Measurements from ENCODE around the gene NCOA4. TPM values are rescaled to one million over a fixed set of nuclear protein-coding genes. Genes with fewer than 3 reads are reported as not detected.

The NCOA4 gene
- total RNA-seq, 4 donors from 2014 or later, result 122 to 161 (median 141) TPM

DNA sequence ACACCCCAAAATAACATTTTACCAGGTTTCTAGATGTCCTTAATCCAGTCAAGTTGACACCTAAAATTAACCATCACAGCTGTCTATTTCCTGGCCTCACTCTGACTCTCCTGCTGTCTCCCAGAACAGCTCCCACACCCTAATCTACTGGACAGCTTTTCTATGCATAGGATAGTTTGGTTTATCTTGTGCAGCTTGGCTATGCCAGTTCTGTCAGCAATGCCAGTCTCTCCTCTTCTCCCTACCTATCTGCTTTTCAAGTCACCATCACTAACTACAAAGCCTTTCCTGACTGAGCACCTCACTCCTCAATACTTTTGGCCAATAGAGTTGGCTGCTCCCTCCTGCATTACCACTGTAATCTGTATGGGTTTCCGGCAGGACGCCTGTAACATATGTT is 5.0 kb downstream of the NCOA4 start:
- TF ChIP-seq, protein P1, sequence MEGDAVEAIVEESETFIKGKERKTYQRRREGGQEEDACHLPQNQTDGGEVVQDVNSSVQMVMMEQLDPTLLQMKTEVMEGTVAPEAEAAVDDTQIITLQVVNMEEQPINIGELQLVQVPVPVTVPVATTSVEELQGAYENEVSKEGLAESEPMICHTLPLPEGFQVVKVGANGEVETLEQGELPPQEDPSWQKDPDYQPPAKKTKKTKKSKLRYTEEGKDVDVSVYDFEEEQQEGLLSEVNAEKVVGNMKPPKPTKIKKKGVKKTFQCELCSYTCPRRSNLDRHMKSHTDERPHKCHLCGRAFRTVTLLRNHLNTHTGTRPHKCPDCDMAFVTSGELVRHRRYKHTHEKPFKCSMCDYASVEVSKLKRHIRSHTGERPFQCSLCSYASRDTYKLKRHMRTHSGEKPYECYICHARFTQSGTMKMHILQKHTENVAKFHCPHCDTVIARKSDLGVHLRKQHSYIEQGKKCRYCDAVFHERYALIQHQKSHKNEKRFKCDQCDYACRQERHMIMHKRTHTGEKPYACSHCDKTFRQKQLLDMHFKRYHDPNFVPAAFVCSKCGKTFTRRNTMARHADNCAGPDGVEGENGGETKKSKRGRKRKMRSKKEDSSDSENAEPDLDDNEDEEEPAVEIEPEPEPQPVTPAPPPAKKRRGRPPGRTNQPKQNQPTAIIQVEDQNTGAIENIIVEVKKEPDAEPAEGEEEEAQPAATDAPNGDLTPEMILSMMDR (IDR thresholded peaks at IDR 0.05), result no peak
- TF ChIP-seq POLR2A (IDR thresholded peaks at IDR 0.05), result no peak
- no peak overlapping the region for H3K4me3 ChIP-seq
- H3K27me3 ChIP-seq, result no peaks in the 10 kb centered on the region
- peaks cover 45 to 95% (median 62%) of the 10 kb centered on the region in 3 donors for H3K4me1 ChIP-seq
- H3K27ac ChIP-seq, result peak overlapping the region in 2 of 4 donors; percentile 2 to 3
- DNase-seq, result no peak
- no peaks in the 10 kb centered on the region for H3K9me3 ChIP-seq
- WGBS, 2 donors, result 50 to 78% methylated on average over 2 of the region's 2 CpGs
- intact Hi-C loops (cut with DNase I), result no loop called here
- no peaks in the 10 kb centered on the region for H3K36me3 ChIP-seq

DNA sequence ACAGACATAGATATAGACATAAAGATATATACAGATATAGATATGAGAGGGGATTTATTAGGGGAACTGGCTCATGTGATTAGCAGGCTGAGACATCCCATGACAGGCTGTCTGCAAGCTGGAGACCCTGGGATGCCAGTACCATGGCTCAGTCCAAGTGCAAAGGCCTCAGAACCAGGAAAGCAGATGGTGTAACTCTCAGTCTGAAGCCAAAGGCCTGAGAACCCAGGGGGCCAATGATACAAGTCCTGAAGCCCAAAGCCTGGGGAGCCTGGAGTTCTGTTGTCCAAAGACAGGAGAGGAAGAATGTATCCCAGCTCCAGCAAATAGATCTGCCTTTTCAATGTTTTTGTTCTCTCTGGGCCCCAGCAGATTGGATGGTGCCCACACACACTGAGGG is 5.5 kb downstream of the NCOA4 start:
- intact Hi-C loops (cut with DNase I), result no loop called here
- TF ChIP-seq POLR2A (IDR thresholded peaks at IDR 0.05), result no peak
- TF ChIP-seq, protein P1 (IDR thresholded peaks at IDR 0.05), result no peak
- Histone ChIP-seq H3K27ac (peak overlapping the region in 2 of 4 donors; percentile 2 to 3), H3K9me3 (no peaks in the 10 kb centered on the region), H3K27me3 (no peaks in the 10 kb centered on the region), H3K36me3 (no peaks in the 10 kb centered on the region), H3K4me1 (peaks cover 50 to 100% (median 67%) of the 10 kb centered on the region in 3 donors), H3K4me3 (no peak overlapping the region)
- no peak for DNase-seq

DNA sequence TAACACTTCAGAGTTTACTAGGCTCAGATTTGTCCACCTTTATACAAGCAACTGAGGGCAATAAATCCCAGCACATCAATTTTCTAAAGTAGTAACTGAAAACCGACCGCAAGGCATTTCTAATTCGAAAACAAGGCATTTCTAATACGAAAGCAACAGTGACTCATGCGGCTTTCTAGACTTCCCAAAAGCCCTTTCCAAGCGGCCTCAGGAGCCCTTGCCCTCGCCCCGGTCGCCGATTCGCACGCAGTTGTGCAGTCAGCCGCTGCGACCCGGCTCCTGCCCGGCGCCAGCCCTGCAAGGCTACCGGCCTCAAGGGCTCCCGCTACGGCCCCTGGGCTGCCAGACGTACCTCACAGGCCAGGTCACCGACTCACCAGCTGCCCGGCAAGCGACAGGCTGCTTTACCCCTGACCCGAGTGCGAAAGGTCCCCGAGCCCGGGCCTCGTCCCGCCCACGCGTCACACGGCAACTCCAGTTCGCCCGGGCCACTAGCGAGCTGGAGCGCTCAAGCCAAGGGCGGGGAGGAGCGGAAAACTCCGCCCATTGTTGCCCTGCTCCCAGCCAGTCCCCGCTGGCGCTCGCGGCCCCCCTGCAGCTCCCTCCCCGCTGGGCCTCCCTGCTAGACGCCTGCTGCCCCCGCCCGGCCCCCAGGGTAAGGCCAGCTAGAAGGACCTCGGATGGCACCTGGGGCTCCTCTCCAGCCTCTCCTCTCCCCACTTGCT is 7.3 kb downstream of the NCOA4 start:
- Histone ChIP-seq H3K4me1 (peaks cover 44 to 100% (median 70%) of the 10 kb centered on the region in 3 donors), H3K9me3 (no peaks in the 10 kb centered on the region), H3K36me3 (no peaks in the 10 kb centered on the region), H3K27me3 (no peaks in the 10 kb centered on the region), H3K4me3 (peak overlapping the region; percentile 50 to 85 (median 67)), H3K27ac (peak overlapping the region; percentile 78 to 93 (median 91))
- DNase-seq, result peak; percentile 40
- TF ChIP-seq, protein P1 (IDR thresholded peaks at IDR 0.05), result peak in 1 of 6 experiments; percentile 4
- peak in 2 of 4 donors; percentile 52 to 63 for TF ChIP-seq POLR2A (IDR thresholded peaks at IDR 0.05)
- intact Hi-C loops (cut with DNase I), result no loop called here
- 0 to 4% methylated on average over 7 to 17 of the region's 49 CpGs for WGBS, 2 donors

DNA sequence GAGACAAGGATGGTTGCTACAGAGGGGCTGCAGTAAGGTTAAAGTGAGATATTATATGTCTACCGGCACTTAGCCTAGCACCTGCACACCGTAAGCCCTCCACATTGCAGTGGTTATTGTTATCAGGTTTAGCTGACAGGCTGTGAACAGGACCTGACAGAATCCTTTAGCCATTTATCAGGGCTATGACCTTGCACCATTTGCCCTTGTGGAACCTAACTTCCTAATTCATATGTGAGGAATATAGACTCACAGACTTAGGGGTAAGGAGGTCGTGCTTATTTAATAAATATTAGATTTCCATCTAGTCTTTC is 10.1 kb downstream of the NCOA4 start:
- TF ChIP-seq, protein P1 (IDR thresholded peaks at IDR 0.05), result no peak
- TF ChIP-seq POLR2A (IDR thresholded peaks at IDR 0.05), result no peak
- DNase-seq, result no peak
- no peaks in the 10 kb centered on the region for H3K27me3 ChIP-seq
- no peak overlapping the region for H3K4me3 ChIP-seq
- no peaks in the 10 kb centered on the region for H3K9me3 ChIP-seq
- intact Hi-C loops (cut with DNase I), result no loop called here
- H3K36me3 ChIP-seq, result peaks cover 0 to 21% (median 3%) of the 10 kb centered on the region in 3 donors
- H3K27ac ChIP-seq, result peak overlapping the region in 3 of 4 donors; percentile 27 to 45 (median 40)
- WGBS, 2 donors, result 81% methylated on average over 3 of the region's 3 CpGs
- peaks cover 23 to 94% (median 56%) of the 10 kb centered on the region in 3 donors for H3K4me1 ChIP-seq

DNA sequence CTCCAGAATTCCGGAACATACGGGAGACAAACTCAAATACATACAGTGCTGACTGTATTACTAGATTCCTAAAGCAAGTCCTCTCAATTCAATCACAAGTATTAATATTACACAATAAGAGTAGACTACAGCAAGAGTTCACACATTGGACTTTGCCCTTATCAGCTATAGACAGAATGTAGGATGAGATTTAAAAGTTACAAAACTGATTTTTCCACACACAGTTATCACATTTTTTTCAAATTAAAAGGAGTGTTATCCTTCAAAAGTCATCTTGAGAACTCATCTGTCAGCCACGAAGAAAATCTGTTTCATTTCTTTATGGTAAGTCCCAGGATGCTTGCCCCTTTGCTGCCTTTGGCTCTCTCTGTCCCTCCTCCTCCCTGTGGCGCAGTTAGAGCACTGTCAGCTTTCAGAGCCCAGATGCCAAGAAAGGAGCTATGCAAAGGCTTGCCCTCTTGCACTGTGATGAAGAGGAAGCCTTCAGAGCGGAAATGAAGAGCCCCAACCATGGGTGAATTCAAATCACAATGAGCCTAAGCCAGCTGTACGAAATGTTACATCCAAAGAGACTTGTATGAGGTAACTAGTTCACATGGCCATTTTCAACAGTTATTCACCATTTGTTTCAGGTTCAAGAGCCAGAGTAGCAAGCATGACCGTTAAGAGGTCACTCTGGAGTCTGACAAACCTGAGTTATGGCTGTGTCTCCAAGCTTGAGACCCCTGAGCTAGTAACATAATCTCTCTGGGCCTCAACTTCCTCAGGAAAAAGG is 10.7 kb downstream of the NCOA4 start:
- no peak for DNase-seq

More for the DNA sequence above, 10.7 kb downstream of the NCOA4 start:
- Histone ChIP-seq H3K4me1 (peaks cover 23 to 88% (median 56%) of the 10 kb centered on the region in 3 donors), H3K9me3 (no peaks in the 10 kb centered on the region), H3K27ac (peak overlapping the region in 3 of 4 donors; percentile 27 to 45 (median 40)), H3K27me3 (no peaks in the 10 kb centered on the region), H3K4me3 (no peak overlapping the region), H3K36me3 (peaks cover 0 to 26% (median 7%) of the 10 kb centered on the region in 3 donors)
- WGBS, 2 donors, result 55 to 65% methylated on average over 7 of the region's 7 CpGs
- intact Hi-C loops (cut with DNase I), result no loop called here
- TF ChIP-seq, protein P1 (IDR thresholded peaks at IDR 0.05), result no peak
- TF ChIP-seq POLR2A (IDR thresholded peaks at IDR 0.05), result no peak

Data from esophagus squamous epithelium (tissue), 5 donors.